Mesenchymal stem cell (in vitro differentiated cells and primary cell): Measurements from ENCODE around the gene TPPP.

ENCODE experiments used
- DNase-seq: peaks from one replicate; pipeline ENCODE4 v3.0.0-alpha.2; 2013
- H2AFZ ChIP-seq: one replicate; pipeline ENCODE4 v1.6.1; 2013; ENCODE audit warnings: low read depth, mild to moderate bottlenecking, control low read depth, inconsistent platforms, low read length, moderate library complexity
- H2AK5ac ChIP-seq: 2 replicates; pipeline ENCODE4 v1.6.1; 2013; ENCODE audit warnings: low read length, moderate library complexity, mild to moderate bottlenecking, inconsistent platforms; ENCODE audit not compliant: severe bottlenecking
- H2BK120ac ChIP-seq: one replicate; pipeline ENCODE4 v1.6.1; 2013; ENCODE audit warnings: low read depth, mild to moderate bottlenecking, inconsistent platforms, low read length, moderate library complexity
- H2BK12ac ChIP-seq, 2 experiments: one replicate each; pipeline ENCODE4 v1.6.1; 2013; ENCODE audit warnings: inconsistent platforms in 2 of 2, low read length in 2 of 2, mild to moderate bottlenecking in 2 of 2, moderate library complexity in 2 of 2, control low read depth in 1 of 2
- H2BK15ac ChIP-seq: one replicate; pipeline ENCODE4 v1.6.1; 2013; ENCODE audit warnings: mild to moderate bottlenecking, low read depth, inconsistent platforms; ENCODE audit not compliant: poor library complexity, severe bottlenecking
- H2BK5ac ChIP-seq: 2 replicates; pipeline ENCODE4 v1.6.1; 2013; ENCODE audit warnings: low read depth, mild to moderate bottlenecking, low read length, control low read depth, inconsistent platforms; ENCODE audit not compliant: poor library complexity, severe bottlenecking
- H3K14ac ChIP-seq, 2 experiments: one replicate each; pipeline ENCODE4 v1.6.1; 2013; ENCODE audit warnings: inconsistent platforms in 2 of 2, low read length in 2 of 2, control low read depth in 1 of 2, mild to moderate bottlenecking in 1 of 2, moderate library complexity in 1 of 2
- H3K18ac ChIP-seq, 2 experiments: one replicate each; pipeline ENCODE4 v1.6.1; 2013; ENCODE audit warnings: inconsistent platforms in 2 of 2, low read length in 2 of 2, control low read depth in 1 of 2, low read depth in 1 of 2, mild to moderate bottlenecking in 1 of 2
- H3K23ac ChIP-seq, 2 experiments: one replicate each; pipeline ENCODE4 v1.6.1; 2013; ENCODE audit warnings: inconsistent platforms in 2 of 2, low read length in 2 of 2, mild to moderate bottlenecking in 2 of 2, moderate library complexity in 2 of 2, control low read depth in 1 of 2
- H3K27ac ChIP-seq: 2 replicates; pipeline ENCODE4 v1.5.1; 2013; ENCODE audit warnings: mild to moderate bottlenecking, moderate library complexity, low read length, control low read depth, inconsistent platforms; ENCODE audit not compliant: poor library complexity, severe bottlenecking
- H3K27me3 ChIP-seq, 2 experiments: 2 replicates each; pipeline versions ENCODE4 v1.6.1 to v1.7.0; 2013; ENCODE audit warnings: low read length in 2 of 2, mild to moderate bottlenecking in 2 of 2, moderate library complexity in 2 of 2, control low read depth in 1 of 2, inconsistent platforms in 1 of 2; ENCODE audit not compliant: control insufficient read depth in 1 of 2, insufficient read depth in 1 of 2
- H3K36me3 ChIP-seq, 2 experiments: 2 replicates each; pipeline versions ENCODE4 v1.6.1 to v1.7.0; 2013; ENCODE audit warnings: low read length in 2 of 2, control low read depth in 1 of 2, inconsistent platforms in 1 of 2, low read depth in 1 of 2, mild to moderate bottlenecking in 1 of 2; ENCODE audit not compliant: insufficient read depth in 2 of 2, control insufficient read depth in 1 of 2
- H3K4ac ChIP-seq, 2 experiments: one replicate each; pipeline ENCODE4 v1.6.1; 2013; ENCODE audit warnings: inconsistent platforms in 2 of 2, low read length in 2 of 2, mild to moderate bottlenecking in 2 of 2, moderate library complexity in 2 of 2, control low read depth in 1 of 2, low read depth in 1 of 2
- H3K4me1 ChIP-seq: 2 replicates; pipeline ENCODE4 v1.6.1; 2013; ENCODE audit warnings: low read depth, low read length, control low read depth; ENCODE audit not compliant: control insufficient read depth, insufficient read depth
- H3K4me2 ChIP-seq: 2 replicates; pipeline ENCODE4 v1.6.1; 2013; ENCODE audit warnings: low read length, mild to moderate bottlenecking, inconsistent platforms; ENCODE audit not compliant: poor library complexity, severe bottlenecking
- H3K4me3 ChIP-seq, 2 experiments: 2 replicates each; pipeline versions ENCODE4 v1.5.1 to v1.7.0; 2013; ENCODE audit warnings: low read length in 2 of 2, mild to moderate bottlenecking in 2 of 2, control low read depth in 1 of 2, low read depth in 1 of 2; ENCODE audit not compliant: insufficient read depth in 1 of 2
- H3K79me1 ChIP-seq: replicated peaks from 2 replicates; pipeline ENCODE4 v1.6.1; 2013; ENCODE audit warnings: mild to moderate bottlenecking, control low read depth, low read length, inconsistent platforms; ENCODE audit not compliant: poor library complexity, severe bottlenecking
- H3K9ac ChIP-seq: 2 replicates; pipeline ENCODE4 v1.7.0; 2013; ENCODE audit warnings: mild to moderate bottlenecking, low read length, moderate library complexity
- H3K9me3 ChIP-seq: 2 replicates; pipeline ENCODE4 v1.7.0; 2013; ENCODE audit warnings: mild to moderate bottlenecking, low read length; ENCODE audit not compliant: control insufficient read depth
- H4K8ac ChIP-seq: one replicate; pipeline ENCODE4 v1.6.1; 2013; ENCODE audit warnings: inconsistent platforms, mild to moderate bottlenecking, low read length, moderate library complexity
- H4K91ac ChIP-seq: one replicate; pipeline ENCODE4 v1.6.1; 2013; ENCODE audit warnings: mild to moderate bottlenecking, low read length, inconsistent platforms
- WGBS: methylation state at CpG from one replicate; pipeline ENCODE4 v1.1.7; 2013; ENCODE audit warnings: mixed read lengths; 5-methylcytosine and 5-hydroxymethylcytosine counted together

TPPP gene

GRCh38 chr5:616484-617039 is 76.6 kb downstream of the TPPP start:
- peak overlapping the region in 1 of 2 experiments; percentile 30 for H3K14ac ChIP-seq
- no peak overlapping the region for H4K91ac ChIP-seq
- H3K18ac ChIP-seq, result peak overlapping the region in 1 of 2 experiments; percentile 55
- no peak overlapping the region for H2BK5ac ChIP-seq
- peak; percentile 16 for DNase-seq
- H3K4me3 ChIP-seq, result no peak overlapping the region
- H2BK120ac ChIP-seq, result no peak overlapping the region
- H2BK12ac ChIP-seq, result peak overlapping the region in 1 of 2 experiments; percentile 49
- no peaks in the 10 kb centered on the region for H3K27me3 ChIP-seq
- no peak overlapping the region for H3K23ac ChIP-seq
- no peak overlapping the region for H3K9ac ChIP-seq
- peaks cover 27 to 28% of the 10 kb centered on the region in 2 experiments for H3K36me3 ChIP-seq
- peaks cover 12% of the 10 kb centered on the region for H3K4me1 ChIP-seq
- 94% methylated on average over 13 of the region's 13 CpGs for WGBS
- peak overlapping the region; percentile 50 for H4K8ac ChIP-seq
- no peak overlapping the region for H3K4me2 ChIP-seq
- no peaks in the 10 kb centered on the region for H3K9me3 ChIP-seq
- no peak overlapping the region for H3K4ac ChIP-seq
- no peak overlapping the region for H3K27ac ChIP-seq
- no peak overlapping the region for H2AFZ ChIP-seq
- H2AK5ac ChIP-seq, result no peak overlapping the region
- H2BK15ac ChIP-seq, result no peak overlapping the region
- peaks cover 38% of the 10 kb centered on the region for H3K79me1 ChIP-seq

GRCh38 chr5:612498-613424 is 80.4 kb downstream of the TPPP start:
- peaks cover 22% of the 10 kb centered on the region for H3K79me1 ChIP-seq
- no peak overlapping the region for H2BK12ac ChIP-seq
- no peak overlapping the region for H3K27ac ChIP-seq
- H3K4me3 ChIP-seq, result peak overlapping the region; percentile 88 to 93
- H3K18ac ChIP-seq, result peak overlapping the region in 1 of 2 experiments; percentile 48
- peaks cover 0 to 4% of the 10 kb centered on the region in 2 experiments for H3K36me3 ChIP-seq
- peaks cover 0 to 8% of the 10 kb centered on the region in 2 experiments for H3K27me3 ChIP-seq
- H2BK15ac ChIP-seq, result no peak overlapping the region
- H3K4me2 ChIP-seq, result peak overlapping the region; percentile 87
- H2BK5ac ChIP-seq, result no peak overlapping the region
- DNase-seq, result peak; percentile 19
- H2AFZ ChIP-seq, result peak overlapping the region; percentile 66
- no peak overlapping the region for H2AK5ac ChIP-seq
- peak overlapping the region; percentile 76 for H4K8ac ChIP-seq
- H3K9me3 ChIP-seq, result no peaks in the 10 kb centered on the region
- H3K9ac ChIP-seq, result peak overlapping the region; percentile 86
- no peak overlapping the region for H2BK120ac ChIP-seq
- H3K4ac ChIP-seq, result no peak overlapping the region
- no peak overlapping the region for H4K91ac ChIP-seq
- H3K14ac ChIP-seq, result no peak overlapping the region
- WGBS, result 24% methylated on average over 25 of the region's 49 CpGs
- H3K4me1 ChIP-seq, result peaks cover 21% of the 10 kb centered on the region
- peak overlapping the region in 1 of 2 experiments; percentile 14 for H3K23ac ChIP-seq

GRCh38 chr5:611731-612486 is 81.2 kb downstream of the TPPP start, which contains the start of gene CEP72:
Gene CEP72 (plus strand): TSS chr5:612340. CDS start chr5:612362, 22 bp downstream.
- Histone ChIP-seq H3K23ac (peak within 1 kb of the TSS in 1 of 2 experiments; percentile 14), H2BK15ac (peak within 1 kb of the TSS; percentile 95), H2BK120ac (peak within 1 kb of the TSS; percentile 50), H4K8ac (peak within 1 kb of the TSS; percentile 76), H3K9ac (peak within 1 kb of the TSS; percentile 86), H2AFZ (peak within 1 kb of the TSS; percentile 96), H4K91ac (no peak within 1 kb of the TSS), H3K4me1 (peaks cover 22% of the 10 kb centered on the region), H3K4ac (peak within 1 kb of the TSS in 1 of 2 experiments; percentile 6), H2BK12ac (no peak within 1 kb of the TSS), H3K36me3 (peaks cover 0 to 4% of the 10 kb centered on the region in 2 experiments), H3K14ac (peak within 1 kb of the TSS in 1 of 2 experiments; percentile 45), H3K27ac (no peak within 1 kb of the TSS), H3K27me3 (peaks cover 0 to 16% of the 10 kb centered on the region in 2 experiments), H3K4me3 (peak within 1 kb of the TSS; percentile 93 to 97), H3K79me1 (peaks cover 15% of the 10 kb centered on the region), H3K18ac (peak within 1 kb of the TSS in 1 of 2 experiments; percentile 50), H3K4me2 (peak within 1 kb of the TSS; percentile 87), H2BK5ac (no peak within 1 kb of the TSS), H2AK5ac (no peak within 1 kb of the TSS), H3K9me3 (no peaks in the 10 kb centered on the region)
- DNase-seq, result peak; percentile 82
- 0% methylated on average over 17 of the region's 72 CpGs for WGBS
